ENCODE results near the gene MTHFSD.

DNA sequence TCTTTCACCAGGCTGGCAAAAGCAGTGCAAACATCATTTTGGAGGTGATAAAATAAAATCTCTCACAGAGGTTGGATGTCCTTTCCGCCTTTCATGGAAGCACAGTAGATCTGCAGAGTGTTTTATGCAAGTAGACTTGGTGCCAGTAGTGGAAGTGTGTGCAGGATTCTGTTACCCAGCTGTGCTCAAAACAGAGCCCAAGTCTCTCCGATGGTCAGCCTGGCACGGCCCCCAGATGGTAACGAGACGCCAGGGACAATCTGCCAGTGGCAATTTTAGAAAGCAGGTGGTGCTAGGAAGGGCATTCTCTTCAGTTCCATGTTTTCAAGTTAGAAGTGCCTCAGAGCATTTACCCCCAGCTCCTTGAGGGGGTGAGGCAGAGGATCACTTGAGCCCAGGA, 1.5 kb upstream of the MTHFSD start:
- TF ChIP-seq, protein P1, sequence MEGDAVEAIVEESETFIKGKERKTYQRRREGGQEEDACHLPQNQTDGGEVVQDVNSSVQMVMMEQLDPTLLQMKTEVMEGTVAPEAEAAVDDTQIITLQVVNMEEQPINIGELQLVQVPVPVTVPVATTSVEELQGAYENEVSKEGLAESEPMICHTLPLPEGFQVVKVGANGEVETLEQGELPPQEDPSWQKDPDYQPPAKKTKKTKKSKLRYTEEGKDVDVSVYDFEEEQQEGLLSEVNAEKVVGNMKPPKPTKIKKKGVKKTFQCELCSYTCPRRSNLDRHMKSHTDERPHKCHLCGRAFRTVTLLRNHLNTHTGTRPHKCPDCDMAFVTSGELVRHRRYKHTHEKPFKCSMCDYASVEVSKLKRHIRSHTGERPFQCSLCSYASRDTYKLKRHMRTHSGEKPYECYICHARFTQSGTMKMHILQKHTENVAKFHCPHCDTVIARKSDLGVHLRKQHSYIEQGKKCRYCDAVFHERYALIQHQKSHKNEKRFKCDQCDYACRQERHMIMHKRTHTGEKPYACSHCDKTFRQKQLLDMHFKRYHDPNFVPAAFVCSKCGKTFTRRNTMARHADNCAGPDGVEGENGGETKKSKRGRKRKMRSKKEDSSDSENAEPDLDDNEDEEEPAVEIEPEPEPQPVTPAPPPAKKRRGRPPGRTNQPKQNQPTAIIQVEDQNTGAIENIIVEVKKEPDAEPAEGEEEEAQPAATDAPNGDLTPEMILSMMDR (IDR thresholded peaks at IDR 0.05) = no peak
- no peak for TF ChIP-seq POLR2A (IDR thresholded peaks at IDR 0.05)

Data from breast epithelium (tissue), 3 donors.